HG03064 (cell line): ENCODE results near the gene GABARAPL2.
"Not testable (repeated sequence)": the region's sequence is repeated elsewhere in the genome, so short reads cannot be mapped to it uniquely, and the experiment has no call there.

Source experiments
- ATAC-seq: cut with Tn5 transposase; IDR thresholded peaks from one replicate; pipeline ENCODE4 v1.9.1; 2021; ENCODE audit warnings: low read depth; ENCODE audit not compliant: unreplicated experiment

GABARAPL2 gene

GRCh38 chr16:75566040-75566757 lies at the start of gene GABARAPL2:
Gene GABARAPL2 (plus strand): TSS chr16:75566379. CDS start chr16:75566487, 108 bp downstream.
- ATAC-seq, result peak; percentile 60

- no peak for ATAC-seq
Measured at GRCh38 chr16:75519175-75519574, 47.0 kb upstream of the GABARAPL2 start.

GRCh38 chr16:75526032-75526790 lies 40.0 kb upstream of the GABARAPL2 start:
- no peak for ATAC-seq

- ATAC-seq, result no peak
Measured at GRCh38 chr16:75527825-75528299, 38.3 kb upstream of the GABARAPL2 start.

- no peak for ATAC-seq
Measured at GRCh38 chr16:75529056-75529905, 36.9 kb upstream of the GABARAPL2 start.

GRCh38 chr16:75529959-75530358 lies 36.2 kb upstream of the GABARAPL2 start:
- ATAC-seq, result no peak

GRCh38 chr16:75532142-75532765 lies 33.9 kb upstream of the GABARAPL2 start:
- no peak for ATAC-seq

GRCh38 chr16:75532791-75533190 lies 33.4 kb upstream of the GABARAPL2 start:
- ATAC-seq, result no peak

GRCh38 chr16:75534560-75535205 lies 31.5 kb upstream of the GABARAPL2 start:
- ATAC-seq, result no peak

- ATAC-seq, result no peak
Measured at GRCh38 chr16:75535211-75535843, 30.9 kb upstream of the GABARAPL2 start.

- ATAC-seq, result no peak
Measured at GRCh38 chr16:75535901-75536300, 30.3 kb upstream of the GABARAPL2 start, which contains the start of gene CHST5. Gene CHST5 (minus strand): TSS chr16:75536108. CDS start chr16:75530384, 5,724 bp downstream.

- no peak for ATAC-seq
Measured at GRCh38 chr16:75537776-75538175, 28.4 kb upstream of the GABARAPL2 start.

GRCh38 chr16:75538882-75539565 lies 27.2 kb upstream of the GABARAPL2 start:
- ATAC-seq, result not testable (repeated sequence)

GRCh38 chr16:75541236-75541635 lies 24.9 kb upstream of the GABARAPL2 start:
- no peak for ATAC-seq

- ATAC-seq, result not testable (repeated sequence)
Measured at GRCh38 chr16:75542462-75542861, 23.7 kb upstream of the GABARAPL2 start.

GRCh38 chr16:75545879-75546278 lies 20.3 kb upstream of the GABARAPL2 start:
- ATAC-seq, result not testable (repeated sequence)

GRCh38 chr16:75546293-75546692 lies 19.9 kb upstream of the GABARAPL2 start:
- no peak for ATAC-seq

- ATAC-seq, result not testable (repeated sequence)
Measured at GRCh38 chr16:75548456-75548855, 17.7 kb upstream of the GABARAPL2 start.

- ATAC-seq, result no peak
Measured at GRCh38 chr16:75550211-75550662, 15.9 kb upstream of the GABARAPL2 start.
